ENCODE results near the gene CLN5. TPM values are rescaled to one million over a fixed set of nuclear protein-coding genes. Genes with fewer than 3 reads are reported as not detected.

The CLN5 gene
- total RNA-seq, result 10 to 100 TPM; 10.5 to 22.3 (median 16.0) TPM
- polyA plus RNA-seq, result 10 to 100 TPM; 13.7 to 15.2 TPM
- long read RNA-seq, donor 1, full-length matches to known transcripts, result 20 of 22 reads
- long read RNA-seq, donor 1, partial matches to known transcripts, result 1 of 22 reads
- long read RNA-seq, donor 1, other reads (novel, unspliced or antisense), result 1 of 22 reads
- long read RNA-seq, donor 2, full-length matches to known transcripts, result 19 of 21 reads
- long read RNA-seq, donor 2, partial matches to known transcripts, result 1 of 21 reads
- long read RNA-seq, donor 2, other reads (novel, unspliced or antisense), result 1 of 21 reads
- long read RNA-seq, donor 3, full-length matches to known transcripts, result 56 of 62 reads
- long read RNA-seq, donor 3, partial matches to known transcripts, result 3 of 62 reads
- long read RNA-seq, donor 3, other reads (novel, unspliced or antisense), result 3 of 62 reads

DNA sequence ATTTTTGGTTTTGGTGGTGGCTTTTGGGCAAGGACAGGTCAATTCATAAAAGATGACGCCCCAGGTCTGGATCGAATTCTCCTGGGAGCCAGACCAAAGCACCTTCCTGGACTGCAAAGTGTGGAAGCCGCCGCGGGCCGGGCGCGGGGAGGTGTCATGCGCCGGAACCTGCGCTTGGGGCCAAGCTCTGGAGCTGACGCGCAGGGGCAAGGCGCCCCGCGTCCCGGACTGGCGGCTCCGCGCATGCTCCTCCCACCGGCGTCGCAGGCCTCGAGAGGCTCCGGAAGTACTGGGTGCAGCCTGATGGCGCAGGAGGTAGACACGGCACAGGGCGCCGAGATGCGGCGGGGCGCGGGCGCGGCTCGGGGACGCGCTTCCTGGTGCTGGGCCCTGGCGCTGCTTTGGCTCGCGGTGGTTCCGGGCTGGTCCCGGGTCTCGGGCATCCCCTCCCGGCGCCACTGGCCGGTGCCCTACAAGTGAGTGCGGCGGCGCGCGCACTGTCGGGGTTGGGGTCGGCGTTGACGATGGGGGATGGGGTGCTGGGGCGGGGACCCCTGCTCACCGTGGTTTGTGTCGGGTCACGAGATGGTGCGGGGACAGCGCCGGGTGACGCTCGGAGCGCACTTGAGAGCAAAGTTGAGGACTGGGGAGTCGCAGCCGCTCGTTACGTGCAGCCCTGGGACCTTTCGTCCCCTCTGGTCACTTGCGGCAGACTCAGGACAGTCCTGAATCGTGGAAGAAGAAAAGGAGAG lies at the start of gene CLN5:
Gene CLN5 (plus strand): TSS at position 286 of the 752 bp plus-strand sequence. CDS start 18 bp downstream, at position 304.
- peak; percentile 98 to 99 (median 98) for ATAC-seq
- peak in 2 of 9 donors; percentile 3 to 13 for TF ChIP-seq CTCF (IDR thresholded peaks at IDR 0.05)
- Histone ChIP-seq H3K4me1 (peaks cover 0 to 26% (median 21%) of the 10 kb centered on the region in 9 donors), H3K27me3 (no peaks in the 10 kb centered on the region), H3K27ac (peak within 1 kb of the TSS; percentile 79 to 96 (median 91)), H3K36me3 (peaks cover 0 to 20% (median 0%) of the 10 kb centered on the region in 9 donors), H3K9me3 (no peaks in the 10 kb centered on the region), H3K4me3 (peak within 1 kb of the TSS; percentile 70 to 90 (median 80))
- WGBS, 2 donors, result 1% methylated on average over 72 to 73 of the region's 73 CpGs
- intact Hi-C loops (cut with DNase I), result loop anchor here in 1 of 10 donors (5.0 kb wide), 1 partner anchor 35 kb away; the partner anchor contains the start of gene FBXL3
- DNase-seq, result peak; percentile 92 to 95

- Histone ChIP-seq H3K4me1 (peaks cover 0 to 32% (median 0%) of the 10 kb centered on the region in 9 donors), H3K4me3 (no peak overlapping the region), H3K27ac (no peak overlapping the region), H3K36me3 (no peaks in the 10 kb centered on the region), H3K27me3 (no peaks in the 10 kb centered on the region), H3K9me3 (peaks cover 0 to 8% (median 0%) of the 10 kb centered on the region in 11 donors)
- TF ChIP-seq CTCF (IDR thresholded peaks at IDR 0.05), result no peak
- DNase-seq (no peak), ATAC-seq (no peak)
- WGBS, 2 donors, result 95 to 96% methylated on average over 4 of the region's 4 CpGs
- intact Hi-C loops (cut with DNase I), result no loop called here
Observed at GRCh38 chr13:76942363-76942762, 49.5 kb upstream of the CLN5 start.

GRCh38 chr13:76943646-76944045 lies 48.2 kb upstream of the CLN5 start:
- Histone ChIP-seq H3K4me3 (no peak overlapping the region), H3K36me3 (no peaks in the 10 kb centered on the region), H3K27me3 (no peaks in the 10 kb centered on the region), H3K9me3 (peaks cover 0 to 8% (median 0%) of the 10 kb centered on the region in 11 donors), H3K27ac (no peak overlapping the region), H3K4me1 (peaks cover 0 to 30% (median 0%) of the 10 kb centered on the region in 9 donors)
- WGBS, 2 donors, result 76 to 79% methylated on average over 2 of the region's 2 CpGs
- DNase-seq, result no peak
- intact Hi-C loops (cut with DNase I), result no loop called here
- no peak for ATAC-seq
- TF ChIP-seq CTCF (IDR thresholded peaks at IDR 0.05), result no peak

- peaks cover 0 to 8% (median 0%) of the 10 kb centered on the region in 11 donors for H3K9me3 ChIP-seq
- DNase-seq (no peak), ATAC-seq (no peak)
- peaks cover 0 to 25% (median 0%) of the 10 kb centered on the region in 9 donors for H3K4me1 ChIP-seq
- H3K27me3 ChIP-seq, result no peaks in the 10 kb centered on the region
- H3K4me3 ChIP-seq, result no peak overlapping the region
- 80 to 90% methylated on average over 4 of the region's 4 CpGs for WGBS, 2 donors
- H3K36me3 ChIP-seq, result no peaks in the 10 kb centered on the region
- intact Hi-C loops (cut with DNase I), result no loop called here
- no peak for TF ChIP-seq CTCF (IDR thresholded peaks at IDR 0.05)
- peak overlapping the region in 1 of 10 donors; percentile 67 for H3K27ac ChIP-seq
Observed at GRCh38 chr13:76944456-76944855, 47.4 kb upstream of the CLN5 start.

Data from heart right ventricle (tissue), 16 donors.